Measurements from ENCODE around the gene LSG1. TPM values are rescaled to one million over a fixed set of nuclear protein-coding genes. Genes with fewer than 3 reads are reported as not detected.

LSG1 gene
- total RNA-seq, 3 donors from 2014 or later (not counting 1 experiment from before 2014, with no cell fraction given), result 56.4 to 67.6 (median 64.9) TPM

DNA sequence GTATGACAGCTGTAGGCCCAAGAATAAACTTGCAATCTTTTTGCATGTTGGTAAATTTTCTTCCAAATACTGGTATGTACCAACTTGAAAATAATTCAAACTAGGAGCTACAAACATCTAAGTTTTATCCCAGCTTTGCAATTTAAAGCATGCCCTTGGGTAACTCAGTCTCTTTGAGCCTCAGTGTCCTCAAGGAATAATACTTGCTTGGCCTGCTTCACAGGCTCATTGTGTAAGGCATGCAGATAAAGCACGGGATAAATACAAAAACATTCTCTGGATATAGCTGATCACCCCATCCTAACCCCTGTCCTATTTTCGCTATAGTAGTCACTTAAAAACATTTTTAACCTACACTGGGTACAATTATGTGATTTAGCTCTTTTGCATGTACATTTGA lies 29.2 kb downstream of the LSG1 start:
- Mint-ChIP-seq H3K36me3 (peaks cover 8% of the 10 kb centered on the region), H3K27ac (no peak overlapping the region), H3K27me3 (ENCODE audit: low read depth in 2 of 2) (no peaks in the 10 kb centered on the region), H3K9me3 (no peaks in the 10 kb centered on the region), H3K4me3 (no peak overlapping the region), H3K4me1 (peaks cover 0 to 4% of the 10 kb centered on the region in 2 donors)
- Histone ChIP-seq H3K9me3 (ENCODE audit: control insufficient read depth, insufficient read depth, low read length) (no peaks in the 10 kb centered on the region), H3K4me3 (ENCODE audit: low read length) (no peak overlapping the region), H3K4me1 (ENCODE audit: control insufficient read depth, insufficient read depth, low read length) (no peaks in the 10 kb centered on the region), H3K27ac (ENCODE audit: low read length) (no peak overlapping the region), H3K27me3 (ENCODE audit: control insufficient read depth, insufficient read depth, low read length) (no peaks in the 10 kb centered on the region), H3K36me3 (ENCODE audit: control insufficient read depth, insufficient read depth, low read length) (peaks cover 52% of the 10 kb centered on the region)
- TF ChIP-seq, protein P1, sequence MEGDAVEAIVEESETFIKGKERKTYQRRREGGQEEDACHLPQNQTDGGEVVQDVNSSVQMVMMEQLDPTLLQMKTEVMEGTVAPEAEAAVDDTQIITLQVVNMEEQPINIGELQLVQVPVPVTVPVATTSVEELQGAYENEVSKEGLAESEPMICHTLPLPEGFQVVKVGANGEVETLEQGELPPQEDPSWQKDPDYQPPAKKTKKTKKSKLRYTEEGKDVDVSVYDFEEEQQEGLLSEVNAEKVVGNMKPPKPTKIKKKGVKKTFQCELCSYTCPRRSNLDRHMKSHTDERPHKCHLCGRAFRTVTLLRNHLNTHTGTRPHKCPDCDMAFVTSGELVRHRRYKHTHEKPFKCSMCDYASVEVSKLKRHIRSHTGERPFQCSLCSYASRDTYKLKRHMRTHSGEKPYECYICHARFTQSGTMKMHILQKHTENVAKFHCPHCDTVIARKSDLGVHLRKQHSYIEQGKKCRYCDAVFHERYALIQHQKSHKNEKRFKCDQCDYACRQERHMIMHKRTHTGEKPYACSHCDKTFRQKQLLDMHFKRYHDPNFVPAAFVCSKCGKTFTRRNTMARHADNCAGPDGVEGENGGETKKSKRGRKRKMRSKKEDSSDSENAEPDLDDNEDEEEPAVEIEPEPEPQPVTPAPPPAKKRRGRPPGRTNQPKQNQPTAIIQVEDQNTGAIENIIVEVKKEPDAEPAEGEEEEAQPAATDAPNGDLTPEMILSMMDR (IDR thresholded peaks at IDR 0.05), result no peak
- DNase-seq (no peak), ATAC-seq (no peak)
- intact Hi-C loops (cut with micrococcal nuclease), result no loop called here
- 100% methylated on average over 1 of the region's 2 CpGs for WGBS (ENCODE audit: insufficient coverage)

DNA sequence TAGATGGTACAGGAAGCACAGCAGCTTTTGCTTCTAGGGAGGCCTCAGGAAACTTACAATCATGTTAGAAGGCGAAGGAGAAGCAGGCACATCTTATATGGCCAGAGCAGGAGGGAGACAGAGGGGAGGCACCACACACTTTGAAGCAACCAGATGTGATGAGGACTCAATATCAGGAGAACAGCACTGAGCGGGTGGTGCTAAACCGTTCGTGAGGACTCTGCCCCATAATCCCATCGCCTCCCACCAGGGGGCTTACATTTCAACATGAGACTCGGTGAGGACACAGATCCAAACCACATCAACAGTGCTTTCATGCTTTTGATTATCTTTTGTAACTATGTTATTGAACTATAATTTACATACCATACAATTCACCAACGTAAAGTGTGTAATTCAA lies 31.2 kb downstream of the LSG1 start:
- H3K36me3 ChIP-seq (ENCODE audit: control insufficient read depth, insufficient read depth, low read length), result peaks cover 42% of the 10 kb centered on the region
- H3K9me3 ChIP-seq (ENCODE audit: control insufficient read depth, insufficient read depth, low read length), result no peaks in the 10 kb centered on the region
- Mint-ChIP-seq H3K9me3 (no peaks in the 10 kb centered on the region), H3K4me3 (no peak overlapping the region), H3K4me1 (peaks cover 0 to 4% of the 10 kb centered on the region in 2 donors), H3K27ac (no peak overlapping the region), H3K36me3 (peaks cover 8% of the 10 kb centered on the region), H3K27me3 (ENCODE audit: low read depth in 2 of 2) (no peaks in the 10 kb centered on the region)
- no peaks in the 10 kb centered on the region for H3K27me3 ChIP-seq (ENCODE audit: control insufficient read depth, insufficient read depth, low read length)
- intact Hi-C loops (cut with micrococcal nuclease), result no loop called here
- WGBS (ENCODE audit: insufficient coverage), result 68% methylated on average over 6 of the region's 7 CpGs
- H3K4me3 ChIP-seq (ENCODE audit: low read length), result no peak overlapping the region
- ATAC-seq (peak; percentile 39 to 59 (median 40)), DNase-seq (peak in 1 of 2 donors; percentile 64)
- H3K27ac ChIP-seq (ENCODE audit: low read length), result no peak overlapping the region
- no peaks in the 10 kb centered on the region for H3K4me1 ChIP-seq (ENCODE audit: control insufficient read depth, insufficient read depth, low read length)
- TF ChIP-seq, protein P1 (IDR thresholded peaks at IDR 0.05), result no peak

DNA sequence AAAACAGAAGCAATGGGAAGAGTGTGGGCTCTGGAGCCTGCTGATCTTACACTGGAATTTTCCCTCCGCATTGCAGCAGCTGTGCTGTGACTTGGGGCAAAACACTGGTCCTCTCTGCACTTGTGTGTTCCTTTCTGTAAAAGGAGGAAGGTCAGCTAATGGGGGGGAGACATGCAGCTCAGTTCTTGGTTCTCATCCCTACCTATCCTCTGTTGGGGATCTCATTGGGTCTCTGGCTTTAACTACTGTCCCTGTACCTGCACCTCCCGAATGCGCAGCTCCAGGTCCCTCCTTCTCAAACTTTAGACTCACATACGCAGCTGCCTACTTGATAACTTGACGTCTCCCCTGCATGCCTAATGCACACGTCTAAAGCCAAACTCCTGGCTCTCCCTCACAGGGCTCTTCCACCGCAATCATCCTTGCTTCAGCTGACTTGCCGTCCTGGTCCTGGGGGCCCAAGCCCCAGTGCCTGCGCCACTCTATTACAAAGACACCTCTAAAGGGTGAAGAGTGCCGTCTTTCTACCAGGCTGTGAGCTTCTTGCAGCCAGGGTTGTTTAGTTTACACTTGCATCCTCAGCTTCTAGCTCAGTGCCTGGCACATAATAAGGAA lies 32.9 kb downstream of the LSG1 start:
- WGBS (ENCODE audit: insufficient coverage), result 96% methylated on average over 10 of the region's 10 CpGs
- Histone ChIP-seq H3K27me3 (ENCODE audit: control insufficient read depth, insufficient read depth, low read length) (no peaks in the 10 kb centered on the region), H3K36me3 (ENCODE audit: control insufficient read depth, insufficient read depth, low read length) (peaks cover 29% of the 10 kb centered on the region), H3K4me1 (ENCODE audit: control insufficient read depth, insufficient read depth, low read length) (no peaks in the 10 kb centered on the region), H3K9me3 (ENCODE audit: control insufficient read depth, insufficient read depth, low read length) (no peaks in the 10 kb centered on the region), H3K4me3 (ENCODE audit: low read length) (no peak overlapping the region), H3K27ac (ENCODE audit: low read length) (no peak overlapping the region)
- no peaks in the 10 kb centered on the region for H3K27me3 Mint-ChIP-seq (ENCODE audit: low read depth in 2 of 2)
- ATAC-seq (no peak), DNase-seq (no peak)
- H3K9me3 Mint-ChIP-seq, result no peaks in the 10 kb centered on the region
- no peak overlapping the region for H3K4me3 Mint-ChIP-seq
- H3K27ac Mint-ChIP-seq, result no peak overlapping the region
- no peaks in the 10 kb centered on the region for H3K36me3 Mint-ChIP-seq
- TF ChIP-seq, protein P1 (IDR thresholded peaks at IDR 0.05), result no peak
- no peaks in the 10 kb centered on the region for H3K4me1 Mint-ChIP-seq
- intact Hi-C loops (cut with micrococcal nuclease), result no loop called here

Measured in natural killer cell (primary cell).